Activated naive CD8-positive, alpha-beta T cell (primary cell): Measurements from ENCODE around the gene INPP4B.

Source experiments
- H3K27ac Mint-ChIP-seq: one replicate; pipeline ENCODE4 v1.8.0; 2021; ENCODE audit warnings: mixed read lengths
- H3K27me3 Mint-ChIP-seq: one replicate; pipeline ENCODE4 v1.8.0; 2021; ENCODE audit warnings: mixed read lengths
- H3K36me3 Mint-ChIP-seq: one replicate; pipeline ENCODE4 v1.8.0; 2021; ENCODE audit warnings: mixed read lengths
- H3K4me1 Mint-ChIP-seq: one replicate; pipeline ENCODE4 v1.8.0; 2021; ENCODE audit warnings: low read depth, mixed read lengths
- H3K4me3 Mint-ChIP-seq: one replicate; pipeline ENCODE4 v1.8.0; 2021; ENCODE audit warnings: mild to moderate bottlenecking, mixed read lengths
- H3K9me3 Mint-ChIP-seq: one replicate; pipeline ENCODE4 v1.8.0; 2021; ENCODE audit warnings: low read depth, mixed read lengths

The INPP4B gene

GRCh38 chr4:142124874-142125273 is 721.2 kb downstream of the INPP4B start:
- Mint-ChIP-seq H3K4me3 (no peak overlapping the region), H3K27ac (no peak overlapping the region), H3K27me3 (no peaks in the 10 kb centered on the region), H3K9me3 (no peaks in the 10 kb centered on the region), H3K4me1 (peaks cover 18% of the 10 kb centered on the region), H3K36me3 (peaks cover 18% of the 10 kb centered on the region)

- H3K27ac Mint-ChIP-seq = no peak overlapping the region
- no peaks in the 10 kb centered on the region for H3K27me3 Mint-ChIP-seq
- H3K9me3 Mint-ChIP-seq = no peaks in the 10 kb centered on the region
- H3K4me3 Mint-ChIP-seq = no peak overlapping the region
- peaks cover 31% of the 10 kb centered on the region for H3K36me3 Mint-ChIP-seq
- H3K4me1 Mint-ChIP-seq = peaks cover 6% of the 10 kb centered on the region
Measured at GRCh38 chr4:142121448-142122350, 724.4 kb downstream of the INPP4B start.

GRCh38 chr4:142120921-142121320 is 725.2 kb downstream of the INPP4B start:
- Mint-ChIP-seq H3K4me1 (peaks cover 6% of the 10 kb centered on the region), H3K27me3 (no peaks in the 10 kb centered on the region), H3K36me3 (peaks cover 39% of the 10 kb centered on the region), H3K27ac (no peak overlapping the region), H3K4me3 (no peak overlapping the region), H3K9me3 (no peaks in the 10 kb centered on the region)

DNA sequence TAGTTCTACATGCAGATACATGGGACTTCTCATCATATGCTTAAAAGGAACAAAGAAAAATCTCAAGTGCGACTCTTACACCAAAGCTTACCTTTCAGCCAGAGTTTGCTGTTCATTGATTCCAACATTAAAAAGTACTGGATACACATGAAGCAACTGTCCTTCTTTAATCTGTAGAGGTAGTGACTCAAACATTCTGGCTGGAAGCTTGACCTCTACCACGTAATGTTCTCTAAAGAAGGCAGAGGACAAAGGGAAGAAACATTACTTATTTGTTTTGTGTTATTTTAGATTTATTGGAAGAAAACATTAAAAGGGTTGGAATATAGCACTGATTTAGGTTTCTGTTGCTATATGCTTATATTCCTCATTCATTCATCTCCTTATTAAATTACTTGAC is 733.6 kb downstream of the INPP4B start:
- Mint-ChIP-seq H3K4me3 (no peak overlapping the region), H3K9me3 (no peaks in the 10 kb centered on the region), H3K27me3 (no peaks in the 10 kb centered on the region), H3K4me1 (peaks cover 4% of the 10 kb centered on the region), H3K36me3 (peaks cover 35% of the 10 kb centered on the region), H3K27ac (no peak overlapping the region)

- Mint-ChIP-seq H3K4me3 (no peak overlapping the region), H3K27ac (no peak overlapping the region), H3K27me3 (no peaks in the 10 kb centered on the region), H3K36me3 (peaks cover 28% of the 10 kb centered on the region), H3K4me1 (no peaks in the 10 kb centered on the region), H3K9me3 (no peaks in the 10 kb centered on the region)
Measured at GRCh38 chr4:142110136-142110535, 736.0 kb downstream of the INPP4B start.

DNA sequence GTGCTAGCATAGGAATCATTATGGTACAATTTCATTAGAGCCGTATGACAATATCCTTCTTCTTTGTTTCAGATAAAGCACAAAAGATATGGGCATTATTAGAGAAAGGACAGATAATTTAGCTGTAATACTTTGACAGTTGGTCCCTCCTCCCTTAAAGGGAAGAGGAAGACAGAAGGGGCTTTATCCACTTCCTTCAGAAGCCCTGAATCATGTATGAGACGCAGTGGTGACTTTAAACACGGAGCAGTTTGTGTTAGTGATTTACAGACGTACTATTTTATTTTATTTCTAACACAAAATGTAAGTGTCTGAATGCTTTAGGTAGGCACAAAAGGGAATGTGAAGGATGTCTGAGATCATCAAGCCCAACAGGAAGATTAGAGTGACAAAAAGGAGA is 742.1 kb downstream of the INPP4B start:
- peaks cover 27% of the 10 kb centered on the region for H3K36me3 Mint-ChIP-seq

GRCh38 chr4:142101401-142101800 is 744.7 kb downstream of the INPP4B start:
- H3K4me1 Mint-ChIP-seq = peaks cover 2% of the 10 kb centered on the region
- H3K36me3 Mint-ChIP-seq = peaks cover 25% of the 10 kb centered on the region
- H3K4me3 Mint-ChIP-seq = no peak overlapping the region
- H3K9me3 Mint-ChIP-seq = no peaks in the 10 kb centered on the region
- no peaks in the 10 kb centered on the region for H3K27me3 Mint-ChIP-seq
- no peak overlapping the region for H3K27ac Mint-ChIP-seq

More for the DNA sequence above, 742.1 kb downstream of the INPP4B start:
- Mint-ChIP-seq H3K4me1 (no peaks in the 10 kb centered on the region), H3K27ac (no peak overlapping the region), H3K4me3 (no peak overlapping the region), H3K9me3 (no peaks in the 10 kb centered on the region), H3K27me3 (no peaks in the 10 kb centered on the region)

DNA sequence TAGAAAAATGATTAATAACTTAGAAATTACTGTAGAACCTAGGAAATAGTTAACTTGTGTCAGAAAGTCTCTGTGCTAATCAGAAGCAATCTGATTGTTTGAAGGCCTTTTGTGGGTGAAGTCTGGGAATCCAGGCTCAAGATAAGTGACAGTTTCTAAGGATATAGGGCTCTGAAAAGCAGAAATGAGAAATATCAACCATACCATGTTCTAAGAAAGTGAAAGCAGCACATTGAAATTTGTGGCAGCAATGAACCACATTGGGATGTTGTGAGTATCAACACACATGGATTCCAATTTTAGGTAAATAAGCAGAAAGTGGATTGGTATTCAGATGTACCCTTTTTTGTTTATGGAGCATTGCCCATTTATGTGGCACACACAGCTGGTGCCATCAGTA is 745.2 kb downstream of the INPP4B start:
- Mint-ChIP-seq H3K36me3 (peaks cover 26% of the 10 kb centered on the region), H3K27ac (no peak overlapping the region)

GRCh38 chr4:142098900-142099545 is 747.1 kb downstream of the INPP4B start:
- H3K4me1 Mint-ChIP-seq = peaks cover 2% of the 10 kb centered on the region
- no peak overlapping the region for H3K4me3 Mint-ChIP-seq
- H3K27me3 Mint-ChIP-seq = no peaks in the 10 kb centered on the region
- H3K9me3 Mint-ChIP-seq = no peaks in the 10 kb centered on the region
- H3K27ac Mint-ChIP-seq = peak overlapping the region; percentile 74
- H3K36me3 Mint-ChIP-seq = peaks cover 28% of the 10 kb centered on the region

More for the DNA sequence above, 745.2 kb downstream of the INPP4B start:
- Mint-ChIP-seq H3K4me3 (no peak overlapping the region), H3K9me3 (no peaks in the 10 kb centered on the region), H3K4me1 (peaks cover 2% of the 10 kb centered on the region), H3K27me3 (no peaks in the 10 kb centered on the region)

GRCh38 chr4:142098380-142098779 is 747.7 kb downstream of the INPP4B start:
- no peaks in the 10 kb centered on the region for H3K9me3 Mint-ChIP-seq
- peaks cover 28% of the 10 kb centered on the region for H3K36me3 Mint-ChIP-seq
- no peak overlapping the region for H3K4me3 Mint-ChIP-seq
- no peaks in the 10 kb centered on the region for H3K27me3 Mint-ChIP-seq
- H3K27ac Mint-ChIP-seq = peak overlapping the region; percentile 74
- peaks cover 2% of the 10 kb centered on the region for H3K4me1 Mint-ChIP-seq

DNA sequence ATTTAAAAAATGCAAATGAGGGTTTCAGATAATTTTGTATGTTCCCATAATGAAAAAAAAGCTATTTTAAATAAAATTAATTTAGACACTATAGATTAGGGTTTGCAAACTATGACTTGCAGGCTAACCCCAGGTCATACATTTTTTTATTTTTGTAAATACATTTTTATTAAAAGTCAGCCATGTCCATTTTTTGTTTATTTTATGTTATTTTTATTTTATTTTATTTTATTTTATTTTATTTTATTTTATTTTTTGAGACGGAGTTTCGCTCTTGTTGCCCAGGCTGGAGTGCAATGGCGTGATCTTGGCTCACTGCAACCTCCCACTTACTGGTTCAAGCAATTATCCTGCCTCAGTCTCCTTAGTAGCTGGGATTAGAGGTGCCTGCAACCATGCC is 749.1 kb downstream of the INPP4B start:
- peaks cover 28% of the 10 kb centered on the region for H3K36me3 Mint-ChIP-seq
- no peak overlapping the region for H3K4me3 Mint-ChIP-seq
- no peak overlapping the region for H3K27ac Mint-ChIP-seq
- H3K9me3 Mint-ChIP-seq = no peaks in the 10 kb centered on the region
- H3K4me1 Mint-ChIP-seq = peaks cover 2% of the 10 kb centered on the region
- H3K27me3 Mint-ChIP-seq = no peaks in the 10 kb centered on the region

DNA sequence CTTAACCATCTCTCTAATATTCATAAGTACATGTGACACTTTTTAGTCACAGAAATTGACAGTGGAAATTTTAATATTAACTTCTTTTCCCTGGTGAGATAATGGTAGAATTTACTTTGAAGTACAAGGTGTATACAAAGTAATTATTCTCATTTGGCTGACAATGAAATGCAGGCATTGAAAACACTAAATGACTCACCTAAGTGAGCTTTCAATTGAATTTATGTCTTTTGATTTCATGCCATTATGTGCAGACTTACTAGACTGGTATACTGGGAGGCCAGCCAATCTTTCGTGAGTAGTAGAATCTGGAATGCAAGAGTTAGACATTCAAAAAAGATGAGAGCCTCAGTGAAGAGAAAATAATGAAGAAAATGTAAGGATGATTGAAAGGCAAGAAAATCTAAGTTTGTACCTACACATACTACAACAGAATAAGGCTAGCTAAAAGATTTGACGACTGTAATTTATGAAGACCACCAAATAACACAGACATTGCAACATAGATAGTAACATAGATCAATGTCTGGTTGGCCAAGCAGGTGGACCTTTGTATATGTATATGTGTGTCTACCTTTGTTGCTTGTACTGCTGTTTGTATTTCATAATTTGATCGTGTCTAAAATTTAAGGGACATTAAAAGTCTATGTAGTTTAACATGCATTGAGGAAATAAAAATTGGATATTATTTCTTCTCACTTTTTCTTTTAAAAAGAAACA is 750.1 kb downstream of the INPP4B start:
- Mint-ChIP-seq H3K4me3 (no peak overlapping the region), H3K27ac (no peak overlapping the region), H3K27me3 (no peaks in the 10 kb centered on the region), H3K36me3 (peaks cover 26% of the 10 kb centered on the region), H3K4me1 (peaks cover 2% of the 10 kb centered on the region), H3K9me3 (no peaks in the 10 kb centered on the region)

- H3K27ac Mint-ChIP-seq = no peak overlapping the region
Measured at GRCh38 chr4:142092941-142093340, 753.2 kb downstream of the INPP4B start.

GRCh38 chr4:142091691-142092182 is 754.4 kb downstream of the INPP4B start:
- H3K36me3 Mint-ChIP-seq = peaks cover 28% of the 10 kb centered on the region
- no peaks in the 10 kb centered on the region for H3K4me1 Mint-ChIP-seq
- H3K27me3 Mint-ChIP-seq = no peaks in the 10 kb centered on the region
- H3K27ac Mint-ChIP-seq = peak overlapping the region; percentile 68
- no peak overlapping the region for H3K4me3 Mint-ChIP-seq
- no peaks in the 10 kb centered on the region for H3K9me3 Mint-ChIP-seq

More at GRCh38 chr4:142092941-142093340, 753.2 kb downstream of the INPP4B start:
- Mint-ChIP-seq H3K4me1 (no peaks in the 10 kb centered on the region), H3K27me3 (no peaks in the 10 kb centered on the region), H3K36me3 (peaks cover 20% of the 10 kb centered on the region), H3K9me3 (no peaks in the 10 kb centered on the region), H3K4me3 (no peak overlapping the region)

DNA sequence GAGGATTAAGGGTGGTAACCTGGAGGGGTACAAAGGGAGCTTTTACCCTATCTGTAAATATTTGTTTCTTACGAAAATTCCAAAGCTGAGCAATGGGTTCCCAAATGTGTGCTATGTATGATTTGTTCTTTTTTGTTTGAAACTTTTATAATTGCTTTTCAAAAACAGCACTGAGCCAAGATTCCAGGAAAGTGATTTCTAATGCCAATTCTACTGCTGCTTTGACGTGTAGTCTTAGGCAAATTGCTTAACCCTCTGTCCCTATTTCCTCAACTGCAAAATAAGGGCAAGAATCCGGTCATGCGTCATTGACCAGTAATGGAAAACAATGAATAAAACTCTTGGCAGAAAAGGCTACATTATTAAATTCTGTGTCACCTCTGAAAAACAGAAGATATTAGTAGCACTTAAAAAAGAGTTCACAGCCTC is 755.0 kb downstream of the INPP4B start:
- no peaks in the 10 kb centered on the region for H3K27me3 Mint-ChIP-seq
- no peak overlapping the region for H3K4me3 Mint-ChIP-seq
- no peak overlapping the region for H3K27ac Mint-ChIP-seq
- H3K4me1 Mint-ChIP-seq = no peaks in the 10 kb centered on the region
- peaks cover 30% of the 10 kb centered on the region for H3K36me3 Mint-ChIP-seq
- no peaks in the 10 kb centered on the region for H3K9me3 Mint-ChIP-seq
